Gastroesophageal sphincter (tissue), 4 donors: ENCODE measurements around the gene NKX2-2. TPM values are rescaled to one million over a fixed set of nuclear protein-coding genes. Genes with fewer than 3 reads are reported as not detected.

Experiments used
- ATAC-seq: fragments of 150-250 bp; one replicate; pipeline ENCODE4 v1.9.1; 2016; ENCODE audit warnings: mild to moderate bottlenecking, moderate library complexity
- H3K27ac ChIP-seq, 4 donors: fragments of 200-600 bp; sonication (generic) in 3 of 4; 1 replicate in 3 of 4; 2 replicates in 1 of 4; pipeline ENCODE4 v1.5.1; 2016 to 2019
- H3K27me3 ChIP-seq: fragments of 200-600 bp; sonication (generic); one replicate; pipeline ENCODE4 v1.5.1; 2019
- H3K36me3 ChIP-seq, 2 donors: fragments of 200-600 bp; sonication (generic); one replicate each; pipeline ENCODE4 v1.5.1; 2019; ENCODE audit warnings: control low read depth in 1 of 2
- H3K4me1 ChIP-seq, 3 donors: fragments of 200-600 bp; sonication (generic); 1 replicate in 2 of 3; 2 replicates in 1 of 3; pipeline ENCODE4 v1.5.1; 2016 to 2019; ENCODE audit warnings: control low read depth in 2 of 3
- H3K4me3 ChIP-seq, 2 donors: fragments of 200-600 bp; sonication (generic); one replicate each; pipeline ENCODE4 v1.5.1; 2019; ENCODE audit warnings: mild to moderate bottlenecking in 1 of 2, moderate library complexity in 1 of 2
- H3K9me3 ChIP-seq, 3 donors: fragments of 200-600 bp; sonication (generic); one replicate each; pipeline ENCODE4 v1.5.1; 2017 to 2019; ENCODE audit warnings: control low read depth in 2 of 3
- EP300 ChIP-seq: sonication (generic); formaldehyde crosslinking; IDR thresholded peaks from one replicate; pipeline ENCODE4 v1.6.1; 2017; ENCODE audit warnings: antibody characterized with exemption, mild to moderate bottlenecking
- POLR2A ChIP-seq, 2 donors: fragments of 450-650 bp; IDR thresholded peaks; one replicate each; pipeline ENCODE4 v1.6.1; 2017; ENCODE audit warnings: antibody characterized with exemption in 2 of 2, mild to moderate bottlenecking in 2 of 2, moderate library complexity in 1 of 2
- POLR2AphosphoS5 ChIP-seq: sonication (generic); formaldehyde crosslinking; IDR thresholded peaks from one replicate; pipeline ENCODE4 v1.6.1; 2017; ENCODE audit warnings: antibody characterized with exemption
- WGBS, 2 donors: methylation state at CpG; one replicate each; pipeline ENCODE4 v1.1.5; 2018; ENCODE audit warnings: low coverage in 1 of 2; 5-methylcytosine and 5-hydroxymethylcytosine counted together
- total RNA-seq, 4 donors: library from RNA; depleted of rRNA; stranded (reverse); fragments of >200 nt; gene quantifications; one replicate each; pipeline ENCODE4 v1.1.0, GENCODE V29; 2016
- TF ChIP-seq, protein P1 (sequence below), 4 experiments: fragments of 200-600 bp in 2 of 4; fragments of 450-650 bp in 2 of 4; sonication (generic) in 1 of 4; IDR thresholded peaks; one replicate each; pipeline ENCODE4 v1.5.1; 2017 to 2019; ENCODE audit warnings: antibody characterized with exemption in 4 of 4, mild to moderate bottlenecking in 2 of 4, moderate library complexity in 2 of 4

NKX2-2 gene
- total RNA-seq, 4 donors from 2014 or later: not detected

DNA sequence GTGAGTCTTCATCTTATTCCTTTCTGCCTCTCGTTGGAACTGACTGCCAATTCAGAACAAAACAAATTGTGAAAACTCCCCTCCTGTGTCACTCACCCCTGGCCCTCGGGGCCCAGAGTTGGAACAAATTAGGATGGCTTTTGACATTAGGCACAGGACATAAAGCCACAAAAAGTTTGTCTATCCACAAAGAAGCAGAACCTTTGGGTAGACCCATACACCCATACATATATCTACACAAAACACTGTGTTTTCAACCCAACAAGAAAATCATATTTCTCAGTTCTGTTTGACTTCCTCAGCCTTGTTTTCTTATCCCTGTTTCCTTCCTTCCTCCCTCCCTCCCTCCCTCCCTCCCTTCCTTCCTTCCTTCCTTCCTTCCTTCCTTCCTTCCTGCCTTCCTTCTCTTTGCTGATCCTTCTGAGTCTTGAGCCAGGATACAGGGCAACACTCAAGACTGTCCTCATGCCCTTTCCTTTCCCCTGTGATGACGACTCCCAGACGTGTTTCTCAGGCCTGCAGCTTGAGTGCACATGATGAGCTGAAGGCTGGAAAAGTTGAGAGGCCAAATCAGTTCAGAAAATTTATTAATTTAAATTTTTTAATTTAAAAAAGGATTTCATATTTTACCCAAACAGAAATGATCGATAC lies 41.7 kb upstream of the NKX2-2 start:
- Histone ChIP-seq H3K27me3 (peaks cover 51% of the 10 kb centered on the region), H3K36me3 (no peaks in the 10 kb centered on the region), H3K27ac (no peak overlapping the region), H3K4me1 (no peaks in the 10 kb centered on the region), H3K9me3 (no peaks in the 10 kb centered on the region), H3K4me3 (no peak overlapping the region)
- ATAC-seq: no peak
- 43 to 56% methylated on average over 3 to 5 of the region's 5 CpGs for WGBS, 2 donors
- no peak for TF ChIP-seq POLR2A (IDR thresholded peaks at IDR 0.05)
- TF ChIP-seq, protein P1, sequence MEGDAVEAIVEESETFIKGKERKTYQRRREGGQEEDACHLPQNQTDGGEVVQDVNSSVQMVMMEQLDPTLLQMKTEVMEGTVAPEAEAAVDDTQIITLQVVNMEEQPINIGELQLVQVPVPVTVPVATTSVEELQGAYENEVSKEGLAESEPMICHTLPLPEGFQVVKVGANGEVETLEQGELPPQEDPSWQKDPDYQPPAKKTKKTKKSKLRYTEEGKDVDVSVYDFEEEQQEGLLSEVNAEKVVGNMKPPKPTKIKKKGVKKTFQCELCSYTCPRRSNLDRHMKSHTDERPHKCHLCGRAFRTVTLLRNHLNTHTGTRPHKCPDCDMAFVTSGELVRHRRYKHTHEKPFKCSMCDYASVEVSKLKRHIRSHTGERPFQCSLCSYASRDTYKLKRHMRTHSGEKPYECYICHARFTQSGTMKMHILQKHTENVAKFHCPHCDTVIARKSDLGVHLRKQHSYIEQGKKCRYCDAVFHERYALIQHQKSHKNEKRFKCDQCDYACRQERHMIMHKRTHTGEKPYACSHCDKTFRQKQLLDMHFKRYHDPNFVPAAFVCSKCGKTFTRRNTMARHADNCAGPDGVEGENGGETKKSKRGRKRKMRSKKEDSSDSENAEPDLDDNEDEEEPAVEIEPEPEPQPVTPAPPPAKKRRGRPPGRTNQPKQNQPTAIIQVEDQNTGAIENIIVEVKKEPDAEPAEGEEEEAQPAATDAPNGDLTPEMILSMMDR (IDR thresholded peaks at IDR 0.05): no peak
- no peak for TF ChIP-seq POLR2AphosphoS5
- TF ChIP-seq EP300: no peak

DNA sequence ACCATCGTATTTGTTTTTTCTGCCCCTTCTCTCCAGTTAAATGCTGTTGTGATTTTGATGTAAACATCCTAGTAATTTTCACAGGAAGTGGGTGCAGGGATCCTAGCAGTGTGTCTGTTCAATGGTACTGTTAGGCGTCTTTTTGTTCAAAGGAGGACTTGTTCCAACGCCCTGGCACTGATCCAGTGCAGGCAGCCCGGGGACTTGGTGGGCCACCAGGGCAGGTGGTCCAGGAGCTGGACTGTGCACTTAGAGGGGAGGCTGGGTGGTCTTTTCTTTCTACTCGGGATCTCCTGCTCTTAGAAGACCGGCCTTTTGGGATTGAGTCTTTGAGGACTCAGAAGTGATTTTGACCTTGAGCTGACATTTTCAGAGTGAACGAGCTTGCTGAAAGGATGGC lies 41.1 kb upstream of the NKX2-2 start:
- Histone ChIP-seq H3K4me1 (no peaks in the 10 kb centered on the region), H3K9me3 (no peaks in the 10 kb centered on the region), H3K36me3 (no peaks in the 10 kb centered on the region), H3K4me3 (no peak overlapping the region), H3K27ac (no peak overlapping the region), H3K27me3 (peaks cover 45% of the 10 kb centered on the region)
- no peak for ATAC-seq
- TF ChIP-seq, protein P1 (IDR thresholded peaks at IDR 0.05): no peak
- no peak for TF ChIP-seq POLR2A (IDR thresholded peaks at IDR 0.05)
- TF ChIP-seq POLR2AphosphoS5: no peak
- no peak for TF ChIP-seq EP300
- 40 to 65% methylated on average over 4 to 7 of the region's 7 CpGs for WGBS, 2 donors

DNA sequence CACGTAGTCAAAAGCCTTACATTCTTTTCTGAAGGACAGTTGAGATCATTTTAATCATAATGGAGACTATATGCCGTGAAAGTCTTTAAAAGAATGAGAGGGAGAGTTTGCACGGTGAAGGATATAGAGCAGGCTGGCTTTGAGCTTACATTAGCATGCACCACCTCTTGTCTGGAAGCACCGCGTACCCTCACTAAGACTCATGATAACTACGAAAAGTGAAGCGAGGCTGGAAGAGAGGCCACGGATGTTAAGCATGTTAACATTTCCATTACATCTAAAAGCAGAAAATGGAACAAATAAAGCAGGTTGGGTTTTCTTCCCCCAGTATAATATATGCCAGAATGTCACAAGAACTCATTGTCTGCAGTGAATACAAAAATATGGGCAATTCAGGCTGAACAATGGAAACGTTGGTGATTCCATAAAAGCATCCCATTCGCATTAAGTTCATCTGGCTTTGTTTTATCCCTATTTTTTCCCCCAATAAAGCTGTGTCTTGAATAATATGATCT lies 40.6 kb upstream of the NKX2-2 start:
- 58 to 59% methylated on average over 6 to 10 of the region's 10 CpGs for WGBS, 2 donors
- peaks cover 47% of the 10 kb centered on the region for H3K27me3 ChIP-seq
- no peaks in the 10 kb centered on the region for H3K9me3 ChIP-seq
- H3K27ac ChIP-seq: no peak overlapping the region
- no peaks in the 10 kb centered on the region for H3K4me1 ChIP-seq
- no peaks in the 10 kb centered on the region for H3K36me3 ChIP-seq
- no peak for TF ChIP-seq POLR2A (IDR thresholded peaks at IDR 0.05)
- TF ChIP-seq EP300: no peak
- no peak for TF ChIP-seq POLR2AphosphoS5
- TF ChIP-seq, protein P1 (IDR thresholded peaks at IDR 0.05): no peak
- no peak for ATAC-seq
- H3K4me3 ChIP-seq: no peak overlapping the region

DNA sequence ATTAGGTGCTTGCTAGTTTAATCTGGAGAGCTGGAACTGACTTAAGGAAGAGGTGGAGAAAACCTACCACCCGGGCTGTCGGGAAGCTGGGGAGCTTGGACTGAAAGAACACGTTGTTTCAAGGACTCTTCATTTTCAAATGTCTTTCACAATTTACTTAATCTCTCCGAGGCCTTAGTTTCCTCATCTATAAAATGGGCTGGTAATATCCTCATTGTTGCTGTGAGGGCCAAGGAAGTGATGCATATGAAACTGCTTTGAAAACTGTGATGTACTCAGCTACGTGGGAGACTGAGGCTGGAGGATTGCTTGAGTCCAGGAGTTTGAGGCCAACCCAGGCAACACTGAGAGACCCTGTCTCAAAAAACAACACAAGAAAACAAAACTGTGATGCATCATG lies 36.7 kb upstream of the NKX2-2 start:
- H3K4me3 ChIP-seq: no peak overlapping the region
- no peak overlapping the region for H3K27ac ChIP-seq
- 82% methylated on average over 5 of the region's 5 CpGs for WGBS, 2 donors
- TF ChIP-seq POLR2A (IDR thresholded peaks at IDR 0.05): no peak
- no peak for TF ChIP-seq EP300
- TF ChIP-seq POLR2AphosphoS5: no peak
- TF ChIP-seq, protein P1 (IDR thresholded peaks at IDR 0.05): no peak
- H3K4me1 ChIP-seq: no peaks in the 10 kb centered on the region
- H3K27me3 ChIP-seq: peaks cover 38% of the 10 kb centered on the region
- no peak for ATAC-seq
- no peaks in the 10 kb centered on the region for H3K9me3 ChIP-seq
- no peaks in the 10 kb centered on the region for H3K36me3 ChIP-seq

DNA sequence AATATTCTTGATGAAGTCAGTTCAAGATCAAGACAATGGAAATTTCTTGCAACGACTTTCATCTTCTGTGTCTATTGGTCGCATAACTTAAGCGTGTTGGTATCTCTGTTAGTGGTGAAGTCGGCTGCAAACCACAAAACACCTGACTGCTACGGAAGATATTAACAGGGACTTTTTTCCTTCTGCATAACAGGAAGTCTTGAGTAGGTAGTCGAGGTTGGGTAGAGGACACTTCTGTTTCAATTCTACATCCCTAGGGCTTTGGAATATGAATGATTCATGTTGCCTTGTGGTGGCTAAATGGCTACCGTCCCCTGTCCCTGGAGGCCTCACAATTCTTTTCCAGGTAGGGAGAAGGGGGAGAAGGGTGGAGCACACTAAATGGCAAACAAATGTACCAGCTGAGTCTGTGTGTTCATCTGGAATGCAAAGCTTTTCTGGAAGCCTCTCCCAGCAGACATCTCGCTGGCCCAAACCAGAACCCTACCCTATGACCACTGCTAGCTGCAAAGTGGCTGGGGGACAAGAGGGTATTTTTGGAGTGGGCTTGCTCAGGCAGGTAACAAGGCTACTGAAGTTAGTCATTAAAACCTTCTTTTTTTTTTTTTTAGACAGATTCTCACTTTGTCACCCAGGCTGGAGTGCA lies 34.6 kb upstream of the NKX2-2 start:
- no peak for ATAC-seq
- no peaks in the 10 kb centered on the region for H3K9me3 ChIP-seq
- no peak overlapping the region for H3K27ac ChIP-seq
- no peak overlapping the region for H3K4me3 ChIP-seq
- no peak for TF ChIP-seq POLR2AphosphoS5
- TF ChIP-seq POLR2A (IDR thresholded peaks at IDR 0.05): no peak
- TF ChIP-seq, protein P1 (IDR thresholded peaks at IDR 0.05): no peak
- no peak for TF ChIP-seq EP300
- no peaks in the 10 kb centered on the region for H3K36me3 ChIP-seq
- WGBS, 2 donors: 69 to 86% methylated on average over 7 to 8 of the region's 8 CpGs
- H3K4me1 ChIP-seq: no peaks in the 10 kb centered on the region
- peaks cover 43% of the 10 kb centered on the region for H3K27me3 ChIP-seq
